HFF-Myc (cell line): ENCODE results near the gene FOLR1.

Experiments used
- DNase-seq: peaks from one replicate; pipeline ENCODE4 v3.0.0-alpha.2; 2011; ENCODE audit warnings: low read depth; ENCODE audit errors: extremely low read depth
- H3K4me3 ChIP-seq: replicated peaks from 2 replicates; pipeline ENCODE4 v1.5.1; 2011; ENCODE audit warnings: low read depth, mild to moderate bottlenecking, control low read depth, low read length
- TF ChIP-seq, protein P1 (sequence below): IDR thresholded peaks from 2 replicates; pipeline ENCODE4 v1.5.1; 2012; ENCODE audit warnings: mild to moderate bottlenecking, low read depth, low read length, control low read depth; ENCODE audit errors: missing control alignments

The FOLR1 gene

DNA sequence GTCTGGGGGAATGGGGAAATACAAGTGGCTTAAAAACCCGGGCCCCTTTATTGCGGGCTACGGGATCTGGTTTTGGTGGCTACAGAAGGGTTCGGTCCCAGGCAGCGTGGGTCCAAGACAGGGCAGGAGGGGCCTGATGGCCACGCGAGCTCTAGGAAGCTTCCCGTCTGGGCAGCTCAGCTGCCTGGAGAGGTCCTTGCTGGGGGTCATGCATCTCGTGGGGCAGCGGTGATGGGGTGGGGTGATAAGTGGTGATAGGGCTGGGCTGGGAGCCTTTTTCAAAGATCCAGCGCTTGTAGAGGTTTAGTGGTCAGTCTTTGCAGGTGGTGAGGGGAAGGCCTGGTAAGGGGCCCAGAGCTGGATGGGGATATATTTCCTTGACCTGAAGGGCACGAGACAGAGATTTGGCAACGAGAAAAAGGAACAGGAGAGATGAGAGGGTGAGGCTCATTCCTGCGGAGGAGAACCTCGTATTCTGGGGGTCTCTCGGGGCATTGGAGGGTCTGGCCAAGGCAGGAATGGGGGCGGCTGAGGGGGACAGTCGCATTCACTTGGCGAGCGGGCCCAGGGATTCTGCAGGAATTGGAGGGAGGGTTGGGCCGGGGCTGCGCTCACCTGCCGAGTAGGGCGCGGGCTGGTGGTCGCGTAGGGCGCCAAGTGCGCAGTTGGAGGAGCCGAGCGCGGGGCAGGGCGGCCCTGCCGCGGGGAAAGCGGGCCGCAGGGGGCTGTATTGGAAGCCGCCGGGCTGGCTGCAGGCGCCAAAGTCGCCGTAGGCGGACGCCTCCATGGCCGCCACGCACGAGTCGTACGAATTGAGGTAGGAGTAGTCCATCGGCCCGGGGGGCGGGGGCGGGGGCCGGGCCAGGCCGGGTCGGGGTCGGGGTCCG lies 51.5 kb downstream of the FOLR1 start:
- TF ChIP-seq, protein P1, sequence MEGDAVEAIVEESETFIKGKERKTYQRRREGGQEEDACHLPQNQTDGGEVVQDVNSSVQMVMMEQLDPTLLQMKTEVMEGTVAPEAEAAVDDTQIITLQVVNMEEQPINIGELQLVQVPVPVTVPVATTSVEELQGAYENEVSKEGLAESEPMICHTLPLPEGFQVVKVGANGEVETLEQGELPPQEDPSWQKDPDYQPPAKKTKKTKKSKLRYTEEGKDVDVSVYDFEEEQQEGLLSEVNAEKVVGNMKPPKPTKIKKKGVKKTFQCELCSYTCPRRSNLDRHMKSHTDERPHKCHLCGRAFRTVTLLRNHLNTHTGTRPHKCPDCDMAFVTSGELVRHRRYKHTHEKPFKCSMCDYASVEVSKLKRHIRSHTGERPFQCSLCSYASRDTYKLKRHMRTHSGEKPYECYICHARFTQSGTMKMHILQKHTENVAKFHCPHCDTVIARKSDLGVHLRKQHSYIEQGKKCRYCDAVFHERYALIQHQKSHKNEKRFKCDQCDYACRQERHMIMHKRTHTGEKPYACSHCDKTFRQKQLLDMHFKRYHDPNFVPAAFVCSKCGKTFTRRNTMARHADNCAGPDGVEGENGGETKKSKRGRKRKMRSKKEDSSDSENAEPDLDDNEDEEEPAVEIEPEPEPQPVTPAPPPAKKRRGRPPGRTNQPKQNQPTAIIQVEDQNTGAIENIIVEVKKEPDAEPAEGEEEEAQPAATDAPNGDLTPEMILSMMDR: no peak
- DNase-seq: no peak
- H3K4me3 ChIP-seq: no peak overlapping the region

DNA sequence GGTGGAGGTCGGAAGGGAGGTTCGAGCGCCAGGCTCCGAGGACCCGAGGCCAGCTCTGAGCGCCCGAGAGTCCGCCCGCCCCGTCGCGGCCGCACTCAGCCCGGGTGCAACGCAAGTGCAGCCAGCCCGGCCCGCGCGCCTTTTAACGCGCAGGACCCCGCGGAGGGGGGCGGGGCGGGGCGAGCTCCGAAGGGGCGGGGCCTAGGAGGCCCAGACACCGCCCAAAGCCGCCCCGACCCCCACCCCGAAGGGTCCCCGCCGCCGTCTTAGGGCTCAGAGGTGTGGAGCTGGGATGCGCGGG lies 52.1 kb downstream of the FOLR1 start, which contains the start of gene PHOX2A:
TSS of gene PHOX2A (minus strand) at position 117 of the 301 bp plus-strand sequence. CDS start 172 bp downstream, outside the sequence.
- H3K4me3 ChIP-seq: no peak within 1 kb of the TSS
- TF ChIP-seq, protein P1: no peak
- no peak for DNase-seq

DNA sequence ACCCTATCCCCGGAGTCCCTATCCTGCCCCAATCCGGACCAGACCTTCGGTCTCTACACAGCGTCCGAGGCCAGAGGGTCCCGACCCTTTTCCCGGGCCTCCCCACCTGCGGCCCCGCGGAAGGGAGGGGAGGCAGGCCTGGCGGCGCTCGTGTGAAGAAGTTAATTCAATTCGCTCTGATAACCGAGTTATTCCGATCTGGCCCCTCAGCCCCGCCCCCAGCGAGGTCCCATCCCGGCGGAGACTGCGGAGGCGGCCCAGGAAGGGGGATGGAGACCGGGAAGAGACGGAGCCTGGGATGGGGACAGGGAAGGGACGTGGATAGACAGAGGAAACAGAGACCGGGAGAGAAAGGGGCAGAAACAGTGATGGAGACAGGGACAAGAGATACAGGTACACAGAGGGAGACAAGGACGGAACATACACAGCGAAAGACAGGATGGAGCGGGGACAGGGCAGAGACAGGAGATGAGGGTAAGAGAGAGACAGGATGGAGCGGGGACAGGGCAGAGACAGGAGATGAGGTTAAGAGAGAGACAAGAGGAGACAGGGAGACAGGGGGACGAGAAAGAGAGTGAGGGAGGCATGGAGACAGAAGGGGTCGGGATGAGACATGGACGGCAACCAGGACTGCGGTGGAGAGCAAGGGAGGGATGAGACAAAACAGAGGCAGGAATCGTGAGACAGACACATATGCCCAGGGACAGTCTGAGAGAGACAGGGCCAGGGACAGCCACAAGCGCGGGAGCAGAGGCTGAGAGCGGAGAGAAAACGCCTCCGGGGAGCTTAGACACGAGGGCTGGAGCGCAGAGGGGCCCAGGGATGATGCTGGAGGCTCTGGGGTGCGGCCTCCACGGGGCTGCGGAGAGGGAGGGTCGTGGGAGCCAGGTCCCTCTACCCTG lies 52.7 kb downstream of the FOLR1 start:
- no peak overlapping the region for H3K4me3 ChIP-seq
- TF ChIP-seq, protein P1: no peak
- DNase-seq: no peak

DNA sequence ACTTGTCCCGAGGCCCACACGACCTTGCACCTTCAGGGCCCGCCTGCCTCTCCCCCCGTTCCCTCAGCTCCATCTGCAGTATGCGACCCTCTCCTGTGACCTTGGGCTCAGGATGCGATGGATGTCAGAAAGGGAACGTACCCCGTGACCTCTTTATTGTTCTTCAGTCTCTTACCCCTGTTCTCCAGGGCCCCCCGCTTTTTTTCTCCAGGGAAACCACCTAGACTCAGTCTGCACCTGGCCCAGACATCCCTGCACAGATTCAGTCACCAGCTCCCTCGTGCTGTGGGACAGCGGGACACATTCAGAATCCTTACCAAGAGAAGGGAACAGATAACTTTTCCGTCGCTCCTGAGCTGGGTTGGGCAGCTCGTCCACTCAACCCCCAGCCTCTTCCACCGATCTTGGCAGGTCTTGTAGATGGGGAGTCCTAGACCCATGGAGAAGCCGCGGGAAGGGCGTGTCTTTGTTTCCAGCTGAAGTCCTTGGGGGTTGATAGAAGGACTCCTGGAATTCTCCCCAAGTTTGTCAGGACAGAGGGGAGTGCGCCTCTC lies 53.4 kb downstream of the FOLR1 start:
- DNase-seq: no peak
- H3K4me3 ChIP-seq: no peak overlapping the region
- TF ChIP-seq, protein P1: no peak
